ENCODE data around the gene GPR137.

GPR137 gene

DNA sequence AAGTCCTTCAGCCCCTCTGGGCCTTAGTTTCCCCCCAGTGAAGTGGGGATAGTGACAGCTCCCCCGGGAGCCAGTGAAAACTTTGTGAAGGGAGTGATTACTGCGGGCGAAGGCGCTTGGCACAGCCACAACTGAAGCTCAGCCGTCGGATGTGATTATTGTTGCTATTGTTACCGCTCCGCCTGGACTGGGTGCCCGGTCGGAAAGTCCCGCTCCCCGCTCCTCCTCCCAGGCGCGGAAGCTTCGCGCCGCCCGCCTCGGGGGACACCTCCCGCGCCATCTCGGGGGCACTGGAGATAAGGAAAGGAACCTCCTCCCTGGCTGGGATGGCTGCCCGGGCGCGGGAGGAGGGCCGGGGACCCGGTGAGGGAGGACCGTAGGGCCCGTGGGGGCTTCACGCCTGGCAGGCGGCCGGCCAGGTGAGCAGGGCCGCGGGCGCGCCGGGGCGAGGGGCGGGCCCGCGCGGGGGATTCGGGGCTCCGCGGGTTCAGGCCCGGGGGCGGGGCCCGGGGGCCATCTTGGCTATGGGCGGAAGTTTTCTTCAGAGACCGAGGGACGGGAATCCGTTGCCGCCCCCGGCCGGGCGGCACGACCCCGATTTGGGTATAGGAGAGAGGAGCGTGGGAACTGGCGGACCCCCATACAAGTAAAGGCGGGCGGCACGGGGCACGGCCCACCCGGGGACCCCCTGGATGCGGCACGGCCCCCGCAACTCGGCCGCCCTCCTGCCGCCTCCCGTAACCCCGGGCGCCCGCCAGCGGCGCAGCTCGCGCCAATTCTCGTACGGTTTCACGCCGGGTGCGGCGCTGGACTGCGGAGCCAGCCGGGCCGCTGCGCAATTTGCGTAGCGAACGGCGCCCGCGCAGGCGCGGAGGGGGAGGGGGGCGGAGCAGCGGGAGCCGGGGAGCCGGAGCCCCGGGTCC is at the start of gene GPR137 (continued):
- 0 out of 2 replicates have a peak, but pooled peaks have one; percentile 4 for TF ChIP-seq ZNF600 (tag by site-specific recombination; IDR thresholded peaks at IDR 0.05)
- peak; percentile 36; the same call in 1 of the 2 replicates for TF ChIP-seq ZNF76 (tag by site-specific recombination; IDR thresholded peaks at IDR 0.05; ENCODE audit: borderline replicate concordance, low read depth)
- TF ChIP-seq ZNF658 (tag by site-specific recombination; IDR thresholded peaks at IDR 0.05), result no peak
- peak; percentile 35; the same call in 1 of the 2 replicates for TF ChIP-seq ZNF366 (tag by site-specific recombination; conservative IDR thresholded peaks at IDR 0.05)
- TF ChIP-seq ZNF341 (tag by site-specific recombination; IDR thresholded peaks at IDR 0.05; ENCODE audit: low read depth), result peak; percentile 80

DNA sequence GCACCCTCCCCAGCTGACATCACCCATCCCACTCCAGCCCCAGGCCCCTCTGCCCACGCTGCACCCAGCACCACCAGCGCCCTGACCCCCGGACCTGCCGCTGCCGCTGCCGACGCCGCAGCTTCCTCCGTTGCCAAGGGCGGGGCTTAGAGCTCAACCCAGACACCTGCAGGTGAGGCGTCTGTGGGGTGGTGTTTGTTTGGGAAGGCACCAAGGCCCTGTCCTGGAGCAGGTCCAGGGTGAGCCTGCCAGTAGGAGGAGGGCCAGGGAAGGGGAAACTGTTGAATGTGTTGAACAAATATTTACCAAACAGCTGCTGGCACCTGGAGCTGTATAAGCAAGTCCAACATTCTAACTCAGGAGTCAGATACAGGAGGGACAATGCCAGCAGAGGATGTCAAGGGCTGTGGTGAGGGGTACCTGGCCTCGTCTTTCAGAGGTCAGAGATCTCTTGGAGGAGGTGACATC is 48.1 kb upstream of the GPR137 start:
- POLR2A ChIA-PET, result interaction anchor here (3.9 kb wide), 1 partner anchor 11 kb away, joined by 12 read pairs; the partner anchor contains the start of genes NUDT22 and TRPT1

More for the DNA sequence above, 48.1 kb upstream of the GPR137 start:
- Histone ChIP-seq H3K27ac (ENCODE audit: extremely low read depth, low read depth, low read length) (no peak overlapping the region), H3K36me3 (ENCODE audit: control insufficient read depth in 2 of 2, insufficient read depth in 1 of 2, low read length in 2 of 2) (peaks cover 0 to 31% of the 10 kb centered on the region in 2 experiments; a peak in 1 of 3 replicates), H3K4me3 (ENCODE audit: low read depth, low read length) (no peak overlapping the region), H3K4me1 (ENCODE audit: control insufficient read depth, insufficient read depth, low read length) (no peaks in the 10 kb centered on the region), H3K9me3 (ENCODE audit: control insufficient read depth, insufficient read depth, low read depth, low read length) (no peaks in the 10 kb centered on the region)
- CTCF ChIA-PET, result interaction anchor here (1.2 kb wide), 1 partner anchor 118 kb away, joined by 8 read pairs; no protein-coding TSS in a partner anchor
- peak; percentile 85 for TF ChIP-seq ZFHX2 (tag by site-specific recombination; conservative IDR thresholded peaks at IDR 0.05)
- no peak for TF ChIP-seq SP2 (tag by site-specific recombination; IDR thresholded peaks at IDR 0.05)
- TF ChIP-seq, protein P1, sequence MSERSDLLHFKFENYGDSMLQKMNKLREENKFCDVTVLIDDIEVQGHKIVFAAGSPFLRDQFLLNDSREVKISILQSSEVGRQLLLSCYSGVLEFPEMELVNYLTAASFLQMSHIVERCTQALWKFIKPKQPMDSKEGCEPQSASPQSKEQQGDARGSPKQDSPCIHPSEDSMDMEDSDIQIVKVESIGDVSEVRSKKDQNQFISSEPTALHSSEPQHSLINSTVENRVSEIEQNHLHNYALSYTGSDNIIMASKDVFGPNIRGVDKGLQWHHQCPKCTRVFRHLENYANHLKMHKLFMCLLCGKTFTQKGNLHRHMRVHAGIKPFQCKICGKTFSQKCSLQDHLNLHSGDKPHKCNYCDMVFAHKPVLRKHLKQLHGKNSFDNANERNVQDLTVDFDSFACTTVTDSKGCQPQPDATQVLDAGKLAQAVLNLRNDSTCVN (tag by site-specific recombination; optimal IDR thresholded peaks at IDR 0.05), result no peak
- no peak for TF ChIP-seq TRIM28 (IDR thresholded peaks at IDR 0.05; ENCODE audit: borderline replicate concordance, low read length)
- TF ChIP-seq EGR2 (tag by site-specific recombination; IDR thresholded peaks at IDR 0.05; ENCODE audit: low read depth), result peak; percentile 76
- TF ChIP-seq, protein P2, sequence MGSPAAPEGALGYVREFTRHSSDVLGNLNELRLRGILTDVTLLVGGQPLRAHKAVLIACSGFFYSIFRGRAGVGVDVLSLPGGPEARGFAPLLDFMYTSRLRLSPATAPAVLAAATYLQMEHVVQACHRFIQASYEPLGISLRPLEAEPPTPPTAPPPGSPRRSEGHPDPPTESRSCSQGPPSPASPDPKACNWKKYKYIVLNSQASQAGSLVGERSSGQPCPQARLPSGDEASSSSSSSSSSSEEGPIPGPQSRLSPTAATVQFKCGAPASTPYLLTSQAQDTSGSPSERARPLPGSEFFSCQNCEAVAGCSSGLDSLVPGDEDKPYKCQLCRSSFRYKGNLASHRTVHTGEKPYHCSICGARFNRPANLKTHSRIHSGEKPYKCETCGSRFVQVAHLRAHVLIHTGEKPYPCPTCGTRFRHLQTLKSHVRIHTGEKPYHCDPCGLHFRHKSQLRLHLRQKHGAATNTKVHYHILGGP (tag by site-specific recombination; IDR thresholded peaks at IDR 0.05), result no peak
- TF ChIP-seq ZNF155 (tag by site-specific recombination; IDR thresholded peaks at IDR 0.05), result no peak
- TF ChIP-seq ZNF202 (tag by site-specific recombination; IDR thresholded peaks at IDR 0.05; ENCODE audit: borderline replicate concordance), result no peak
- TF ChIP-seq KLF7 (tag by site-specific recombination; IDR thresholded peaks at IDR 0.05; ENCODE audit: borderline replicate concordance), result no peak
- no peak for TF ChIP-seq ZNF184 (tag by site-specific recombination; IDR thresholded peaks at IDR 0.05)
- TF ChIP-seq ZNF510 (tag by site-specific recombination; IDR thresholded peaks at IDR 0.05; ENCODE audit: insufficient replicate concordance), result no peak
- TF ChIP-seq, protein P3, sequence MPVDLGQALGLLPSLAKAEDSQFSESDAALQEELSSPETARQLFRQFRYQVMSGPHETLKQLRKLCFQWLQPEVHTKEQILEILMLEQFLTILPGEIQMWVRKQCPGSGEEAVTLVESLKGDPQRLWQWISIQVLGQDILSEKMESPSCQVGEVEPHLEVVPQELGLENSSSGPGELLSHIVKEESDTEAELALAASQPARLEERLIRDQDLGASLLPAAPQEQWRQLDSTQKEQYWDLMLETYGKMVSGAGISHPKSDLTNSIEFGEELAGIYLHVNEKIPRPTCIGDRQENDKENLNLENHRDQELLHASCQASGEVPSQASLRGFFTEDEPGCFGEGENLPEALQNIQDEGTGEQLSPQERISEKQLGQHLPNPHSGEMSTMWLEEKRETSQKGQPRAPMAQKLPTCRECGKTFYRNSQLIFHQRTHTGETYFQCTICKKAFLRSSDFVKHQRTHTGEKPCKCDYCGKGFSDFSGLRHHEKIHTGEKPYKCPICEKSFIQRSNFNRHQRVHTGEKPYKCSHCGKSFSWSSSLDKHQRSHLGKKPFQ (tag by site-specific recombination; IDR thresholded peaks at IDR 0.05), result no peak
- TF ChIP-seq ZNF623 (tag by site-specific recombination; IDR thresholded peaks at IDR 0.05), result no peak
- TF ChIP-seq ZNF549 (tag by site-specific recombination; IDR thresholded peaks at IDR 0.05), result no peak
- TF ChIP-seq ZNF157 (tag by site-specific recombination; IDR thresholded peaks at IDR 0.05), result no peak
- TF ChIP-seq, protein P4, sequence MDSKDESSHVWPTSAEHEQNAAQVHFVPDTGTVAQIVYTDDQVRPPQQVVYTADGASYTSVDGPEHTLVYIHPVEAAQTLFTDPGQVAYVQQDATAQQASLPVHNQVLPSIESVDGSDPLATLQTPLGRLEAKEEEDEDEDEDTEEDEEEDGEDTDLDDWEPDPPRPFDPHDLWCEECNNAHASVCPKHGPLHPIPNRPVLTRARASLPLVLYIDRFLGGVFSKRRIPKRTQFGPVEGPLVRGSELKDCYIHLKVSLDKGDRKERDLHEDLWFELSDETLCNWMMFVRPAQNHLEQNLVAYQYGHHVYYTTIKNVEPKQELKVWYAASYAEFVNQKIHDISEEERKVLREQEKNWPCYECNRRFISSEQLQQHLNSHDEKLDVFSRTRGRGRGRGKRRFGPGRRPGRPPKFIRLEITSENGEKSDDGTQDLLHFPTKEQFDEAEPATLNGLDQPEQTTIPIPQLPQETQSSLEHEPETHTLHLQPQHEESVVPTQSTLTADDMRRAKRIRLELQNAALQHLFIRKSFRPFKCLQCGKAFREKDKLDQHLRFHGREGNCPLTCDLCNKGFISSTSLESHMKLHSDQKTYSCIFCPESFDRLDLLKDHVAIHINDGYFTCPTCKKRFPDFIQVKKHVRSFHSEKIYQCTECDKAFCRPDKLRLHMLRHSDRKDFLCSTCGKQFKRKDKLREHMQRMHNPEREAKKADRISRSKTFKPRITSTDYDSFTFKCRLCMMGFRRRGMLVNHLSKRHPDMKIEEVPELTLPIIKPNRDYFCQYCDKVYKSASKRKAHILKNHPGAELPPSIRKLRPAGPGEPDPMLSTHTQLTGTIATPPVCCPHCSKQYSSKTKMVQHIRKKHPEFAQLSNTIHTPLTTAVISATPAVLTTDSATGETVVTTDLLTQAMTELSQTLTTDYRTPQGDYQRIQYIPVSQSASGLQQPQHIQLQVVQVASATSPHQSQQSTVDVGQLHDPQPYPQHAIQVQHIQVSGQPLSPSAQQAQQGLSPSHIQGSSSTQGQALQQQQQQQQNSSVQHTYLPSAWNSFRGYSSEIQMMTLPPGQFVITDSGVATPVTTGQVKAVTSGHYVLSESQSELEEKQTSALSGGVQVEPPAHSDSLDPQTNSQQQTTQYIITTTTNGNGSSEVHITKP (tag by site-specific recombination; IDR thresholded peaks at IDR 0.05), result no peak
- peak; percentile 80 for TF ChIP-seq SCRT2 (tag by site-specific recombination; IDR thresholded peaks at IDR 0.05)
- no peak for TF ChIP-seq ZFP3 (tag by site-specific recombination; IDR thresholded peaks at IDR 0.05; ENCODE audit: low read depth)
